HG02884 (cell line): Measurements from ENCODE around the gene RNF26.
A peak's percentile ranks its signal among the peaks of the same experiment; 100 is the strongest.
"Not testable (repeated sequence)": the region's sequence is repeated elsewhere in the genome, so short reads cannot be mapped to it uniquely, and the experiment has no call there.

Experiments
- ATAC-seq: cut with Tn5 transposase; IDR thresholded peaks from one replicate; pipeline ENCODE4 v1.9.1; 2021; ENCODE audit warnings: mild to moderate bottlenecking, moderate library complexity; ENCODE audit not compliant: unreplicated experiment

The RNF26 gene

DNA sequence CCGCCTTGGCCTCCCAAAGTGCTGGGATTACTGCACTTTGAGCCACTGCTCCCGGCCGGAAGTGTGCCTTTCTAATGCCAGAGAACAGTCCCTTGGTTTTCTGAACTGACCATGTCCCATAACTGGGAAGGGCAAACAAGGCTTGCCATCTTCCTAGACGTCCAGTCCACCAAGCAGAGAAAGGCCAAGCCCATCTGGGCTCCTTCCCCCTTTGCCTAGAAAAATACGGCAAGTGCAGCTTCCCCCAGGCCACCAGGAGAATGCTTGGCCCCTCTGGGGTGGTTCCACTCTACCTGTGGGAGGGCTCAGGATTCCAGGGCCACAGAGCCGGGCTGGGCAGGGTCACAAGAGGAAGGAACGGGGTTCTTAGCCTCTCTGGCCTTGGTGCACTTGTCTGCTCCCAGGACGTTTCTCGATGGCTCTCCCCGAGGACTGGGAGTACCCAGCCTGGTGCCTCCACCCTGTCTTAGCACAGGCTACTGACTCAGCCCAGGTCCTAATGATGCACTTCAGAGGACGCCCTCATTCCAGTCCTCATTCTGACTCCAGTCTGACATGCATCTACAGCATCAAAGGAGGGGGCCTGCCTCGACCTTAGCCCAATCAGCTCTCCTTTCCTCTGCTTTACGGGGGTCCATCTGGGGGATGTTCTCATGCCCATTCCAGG is 46.0 kb downstream of the RNF26 start:
- ATAC-seq: no peak

DNA sequence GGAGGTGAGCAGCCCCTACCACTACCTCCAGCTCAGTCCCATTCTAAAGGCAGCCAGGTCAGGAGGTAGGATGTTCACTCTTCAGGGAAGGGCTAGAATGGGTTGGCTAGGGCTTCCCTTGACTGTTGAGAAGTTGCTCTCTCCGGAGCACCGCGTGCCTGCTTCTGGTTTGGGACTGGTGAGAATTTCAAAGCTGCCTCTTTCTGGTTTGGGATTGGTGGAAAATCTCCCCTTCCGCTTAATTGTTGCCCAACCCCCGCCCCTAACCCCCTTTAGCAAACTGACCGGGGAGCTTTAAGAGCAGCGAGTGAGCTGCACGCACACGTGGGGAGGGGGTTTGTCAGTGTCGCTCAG is 46.5 kb downstream of the RNF26 start:
- ATAC-seq: no peak

- peak; percentile 93 for ATAC-seq
These were observed 47.1 kb downstream of the RNF26 start, which contains the start of gene USP2 for GRCh38 chr11:119381181-119381988. Gene USP2 (minus strand): TSS chr11:119381690. CDS start chr11:119373480, 8,210 bp downstream.

GRCh38 chr11:119382101-119382500 is 47.8 kb downstream of the RNF26 start:
- no peak for ATAC-seq

- ATAC-seq: not testable (repeated sequence)
These were observed 48.2 kb downstream of the RNF26 start for GRCh38 chr11:119382513-119382912.

GRCh38 chr11:119384332-119384731 is 50.0 kb downstream of the RNF26 start:
- no peak for ATAC-seq
